Epithelial cell of proximal tubule (primary cell): ENCODE measurements around the gene FUT7. TPM values are rescaled to one million over a fixed set of nuclear protein-coding genes. Genes with fewer than 3 reads are reported as not detected.

Experiments used
- DNase-seq: peaks from one replicate; pipeline ENCODE4 v3.0.0-alpha.2; 2011; ENCODE audit warnings: low read depth
- H3K4me3 ChIP-seq: 2 replicates; pipeline ENCODE4 v1.5.1; 2011; ENCODE audit warnings: low read depth, mild to moderate bottlenecking, low read length
- CTCF ChIP-seq: conservative IDR thresholded peaks from 2 replicates; pipeline ENCODE4 v1.5.1; 2012; ENCODE audit warnings: low read depth, mild to moderate bottlenecking, low read length
- total RNA-seq: library from RNA; depleted of rRNA; stranded (reverse); fragments of >200 nt; gene quantifications from 2 replicates; pipeline ENCODE4 v1.2.3, GENCODE V29; 2015

The FUT7 gene
- total RNA-seq, 1 donor from 2014 or later: not detected

- no peak for DNase-seq
- no peak overlapping the region for H3K4me3 ChIP-seq
- TF ChIP-seq CTCF: no peak
Measured at GRCh38 chr9:136984464-136985026, 47.3 kb downstream of the FUT7 start.

GRCh38 chr9:136983656-136984314 is 48.1 kb downstream of the FUT7 start:
- TF ChIP-seq CTCF: no peak
- DNase-seq: no peak
- no peak overlapping the region for H3K4me3 ChIP-seq

- no peak overlapping the region for H3K4me3 ChIP-seq
- TF ChIP-seq CTCF: no peak
- no peak for DNase-seq
Measured at GRCh38 chr9:136983167-136983566, 48.7 kb downstream of the FUT7 start.

- H3K4me3 ChIP-seq: no peak within 1 kb of the TSS
- TF ChIP-seq CTCF: no peak
- DNase-seq: no peak
Measured at GRCh38 chr9:136982232-136983051, 49.4 kb downstream of the FUT7 start, which contains the start of gene LCNL1. TSS of gene LCNL1 (plus strand) at chr9:136982993. CDS start at chr9:136983587, 594 bp downstream.

GRCh38 chr9:136981588-136982231 is 50.2 kb downstream of the FUT7 start:
- no peak overlapping the region for H3K4me3 ChIP-seq
- no peak for TF ChIP-seq CTCF
- no peak for DNase-seq

- no peak for TF ChIP-seq CTCF
- H3K4me3 ChIP-seq: no peak overlapping the region
- DNase-seq: no peak
Measured at GRCh38 chr9:136980669-136981478, 51.0 kb downstream of the FUT7 start.

Other genes starting within 250 kb of the FUT7 start
- gene TMEM141, start 240.7 kb downstream of the FUT7 start, total RNA-seq: 90.4 and 108 TPM in 2 replicates
- 0.06 TPM in 1 of 2 replicates, not detected in the other for gene CCDC183, start 235.8 kb downstream of the FUT7 start, total RNA-seq
- gene RABL6, start 224.1 kb downstream of the FUT7 start, total RNA-seq: 114 and 160 TPM in 2 replicates
- 0.51 and 2.2 TPM in 2 replicates for gene AJM1, start 189.6 kb downstream of the FUT7 start, total RNA-seq
- gene PHPT1, start 182.7 kb downstream of the FUT7 start, total RNA-seq: 101 and 114 TPM in 2 replicates
- gene MAMDC4, start 179.7 kb downstream of the FUT7 start, total RNA-seq: 1.2 and 4.8 TPM in 2 replicates
- gene EDF1, start 165.8 kb downstream of the FUT7 start, total RNA-seq: 403 and 419 TPM in 2 replicates
- gene TRAF2, start 145.6 kb downstream of the FUT7 start, total RNA-seq: 21.0 and 26.1 TPM in 2 replicates
- 124 and 149 TPM in 2 replicates for gene FBXW5, start 87.3 kb downstream of the FUT7 start, total RNA-seq
- gene C8G, start 86.8 kb downstream of the FUT7 start, total RNA-seq: not detected in 2 replicates
- gene LCN12, start 79.8 kb downstream of the FUT7 start, total RNA-seq: 1.2 TPM in 1 of 2 replicates, not detected in the other
- gene PTGDS, start 54.6 kb downstream of the FUT7 start, total RNA-seq: not detected in 2 replicates
- not detected in 2 replicates for gene LCNL1, start 49.1 kb downstream of the FUT7 start, total RNA-seq
- gene PAXX, start 39.7 kb downstream of the FUT7 start, total RNA-seq: 70.1 and 81.7 TPM in 2 replicates
- gene CLIC3, start 35.5 kb downstream of the FUT7 start, total RNA-seq: 2.2 and 2.4 TPM in 2 replicates
- gene ABCA2, start 3.9 kb downstream of the FUT7 start, total RNA-seq: 3.0 and 7.6 TPM in 2 replicates
- 19.7 and 47.7 TPM in 2 replicates for gene NPDC1, start 14.1 kb upstream of the FUT7 start, total RNA-seq
- 0.87 TPM in 1 of 2 replicates, not detected in the other for gene ENTPD2, start 22.0 kb upstream of the FUT7 start, total RNA-seq
- gene SAPCD2, start 38.5 kb upstream of the FUT7 start, total RNA-seq: 25.6 and 51.3 TPM in 2 replicates
- gene UAP1L1, start 45.4 kb upstream of the FUT7 start, total RNA-seq: 2.1 and 2.2 TPM in 2 replicates
- 46.0 and 74.3 TPM in 2 replicates for gene MAN1B1, start 54.9 kb upstream of the FUT7 start, total RNA-seq
- gene DPP7, start 82.6 kb upstream of the FUT7 start, total RNA-seq: 66.9 and 125 TPM in 2 replicates
- not detected in 2 replicates for gene GRIN1, start 107.1 kb upstream of the FUT7 start, total RNA-seq
- gene LRRC26, start 138.0 kb upstream of the FUT7 start, total RNA-seq: not detected in 2 replicates
- not detected in 2 replicates for gene TMEM210, start 140.0 kb upstream of the FUT7 start, total RNA-seq
- 16.7 TPM in 2 replicates for gene ANAPC2, start 156.5 kb upstream of the FUT7 start, total RNA-seq
- gene SSNA1, start 156.6 kb upstream of the FUT7 start, total RNA-seq: 139 and 185 TPM in 2 replicates
- gene TPRN, start 168.7 kb upstream of the FUT7 start, total RNA-seq: 10.5 and 13.5 TPM in 2 replicates
- 39.4 and 44.9 TPM in 2 replicates for gene TMEM203, start 173.6 kb upstream of the FUT7 start, total RNA-seq
- 22.0 and 26.9 TPM in 2 replicates for gene NDOR1, start 173.6 kb upstream of the FUT7 start, total RNA-seq
- 0.22 and 1.5 TPM in 2 replicates for gene RNF208, start 190.2 kb upstream of the FUT7 start, total RNA-seq
- 0.17 and 0.94 TPM in 2 replicates for gene CYSRT1, start 193.1 kb upstream of the FUT7 start, total RNA-seq
- gene RNF224, start 195.4 kb upstream of the FUT7 start, total RNA-seq: not detected in 2 replicates
- gene SLC34A3, start 198.8 kb upstream of the FUT7 start, total RNA-seq: 0.07 TPM in 1 of 2 replicates, not detected in the other
- 725 and 1,240 TPM in 2 replicates for gene TUBB4B, start 209.2 kb upstream of the FUT7 start, total RNA-seq
- gene STPG3, start 219.2 kb upstream of the FUT7 start, total RNA-seq: not detected in 2 replicates
- gene NELFB, start 223.2 kb upstream of the FUT7 start, total RNA-seq: 47.7 and 71.0 TPM in 2 replicates
- 48.5 and 56.1 TPM in 2 replicates for gene TOR4A, start 245.6 kb upstream of the FUT7 start, total RNA-seq